Astrocyte (in vitro differentiated cells and primary cell): ENCODE data around the gene CPA4.

Source experiments
- CTCF ChIP-seq: IDR thresholded peaks from 2 replicates; pipeline ENCODE4 v1.5.1; 2011; ENCODE audit warnings: low read depth, mild to moderate bottlenecking, inconsistent platforms, low read length, moderate library complexity; ENCODE audit not compliant: insufficient read depth
- EZH2 ChIP-seq: IDR thresholded peaks from 2 replicates; pipeline ENCODE4 v1.6.1; 2012; ENCODE audit warnings: mild to moderate bottlenecking, low read length, inconsistent platforms; ENCODE audit not compliant: insufficient read depth

- TF ChIP-seq CTCF: no peak
- TF ChIP-seq EZH2: no peak
Measured at GRCh38 chr7:130303551-130303950, 10.6 kb downstream of the CPA4 start.
